ENCODE results near the gene STX3.
"Not testable (repeated sequence)": the region's sequence is repeated elsewhere in the genome, so short reads cannot be mapped to it uniquely, and the experiment has no call there.

STX3 gene

DNA sequence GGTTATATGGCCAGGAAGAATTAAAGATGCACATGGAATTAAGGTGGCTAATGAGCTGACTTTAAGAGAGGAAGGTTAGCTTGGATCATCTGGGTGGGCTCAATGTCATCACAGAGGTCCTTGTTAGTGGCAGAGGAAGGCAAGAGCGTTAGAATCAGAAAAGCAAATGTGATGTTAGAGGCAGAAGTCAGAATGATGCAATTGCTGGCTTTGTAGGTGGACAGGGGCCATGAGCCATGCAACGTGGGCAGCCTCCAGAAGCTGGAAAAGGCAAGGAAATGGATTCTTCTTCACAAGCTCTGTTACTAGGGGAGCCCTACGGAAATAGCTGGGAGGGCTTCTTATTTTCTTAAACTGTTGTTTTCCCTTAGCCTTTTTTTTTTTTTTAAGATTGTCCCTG lies 92.5 kb downstream of the STX3 start:
- no peak for DNase-seq

DNA sequence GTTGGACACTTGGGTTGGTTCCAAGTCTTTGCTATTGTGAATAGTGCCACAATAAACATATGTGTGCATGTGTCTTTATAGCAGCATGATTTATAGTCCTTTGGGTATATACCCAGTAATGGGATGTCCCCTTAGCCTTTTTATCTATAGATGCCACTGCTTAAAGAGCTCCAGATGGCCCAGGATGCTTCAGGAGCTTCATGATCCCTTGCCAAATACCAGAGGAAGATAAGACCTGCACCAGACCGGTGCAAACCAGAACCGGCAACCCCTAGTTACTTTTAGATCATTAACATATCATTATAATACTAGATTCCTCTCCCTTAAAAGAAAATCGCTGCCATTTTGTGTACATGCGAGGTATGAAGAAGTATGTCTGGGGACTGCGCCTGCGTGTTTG lies 93.3 kb downstream of the STX3 start:
- DNase-seq = not testable (repeated sequence)

DNA sequence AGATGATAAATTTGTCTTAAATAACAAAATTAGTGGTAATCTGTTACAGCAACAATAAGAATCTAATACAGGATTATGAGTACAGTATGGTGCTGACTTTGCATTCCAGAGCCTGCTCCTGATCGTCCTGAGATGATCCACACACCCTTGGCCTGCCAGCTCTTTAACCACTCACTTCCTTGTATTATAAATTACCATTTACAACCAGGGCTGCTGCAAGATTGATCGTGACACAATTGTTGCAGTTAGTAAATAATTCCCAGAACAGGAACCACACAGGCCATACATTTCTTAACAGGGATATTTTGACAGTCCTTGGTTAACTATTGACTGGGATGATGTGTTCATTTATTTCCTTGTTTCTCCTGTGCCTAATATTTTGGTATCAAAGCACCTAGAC lies 94.0 kb downstream of the STX3 start:
- no peak for DNase-seq

DNA sequence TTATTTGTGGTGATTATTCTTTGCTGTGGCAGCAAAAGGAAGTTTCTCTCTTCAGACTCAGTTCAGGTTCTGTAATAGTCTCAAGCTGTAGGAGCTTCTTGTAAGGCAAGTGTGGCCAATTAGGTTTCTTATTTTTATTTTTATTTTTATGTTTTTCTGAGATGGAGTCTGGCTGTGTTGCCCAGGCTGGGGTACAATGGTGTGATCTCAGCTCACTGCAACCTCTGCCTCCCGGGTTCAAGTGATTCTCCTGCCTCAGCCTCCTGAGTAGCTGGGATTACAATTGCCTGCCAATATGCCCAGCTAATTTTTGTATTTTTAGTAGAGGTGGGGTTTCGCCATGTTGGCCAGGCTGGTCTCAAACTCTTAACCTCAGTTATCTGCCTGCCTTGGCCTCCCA lies 94.4 kb downstream of the STX3 start:
- not testable (repeated sequence) for DNase-seq

DNA sequence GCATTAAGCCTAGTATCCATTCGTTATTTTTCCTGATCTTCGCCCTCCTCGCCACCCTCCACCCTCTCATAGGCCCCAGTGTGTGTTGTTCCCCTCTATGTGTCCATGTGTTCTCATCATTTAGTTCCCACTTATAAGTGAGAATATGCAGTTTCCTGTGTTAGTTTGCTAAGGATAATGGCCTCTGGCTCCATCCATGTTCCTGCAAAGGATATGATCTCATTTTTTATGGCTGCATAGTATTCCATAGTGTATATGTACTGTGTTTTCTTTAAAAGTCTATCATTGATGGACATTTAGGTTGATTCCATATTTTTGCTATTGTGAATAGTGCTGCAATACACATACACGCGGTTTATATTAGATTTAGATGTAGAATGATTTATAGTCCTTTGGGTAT lies 96.2 kb downstream of the STX3 start:
- not testable (repeated sequence) for DNase-seq

DNA sequence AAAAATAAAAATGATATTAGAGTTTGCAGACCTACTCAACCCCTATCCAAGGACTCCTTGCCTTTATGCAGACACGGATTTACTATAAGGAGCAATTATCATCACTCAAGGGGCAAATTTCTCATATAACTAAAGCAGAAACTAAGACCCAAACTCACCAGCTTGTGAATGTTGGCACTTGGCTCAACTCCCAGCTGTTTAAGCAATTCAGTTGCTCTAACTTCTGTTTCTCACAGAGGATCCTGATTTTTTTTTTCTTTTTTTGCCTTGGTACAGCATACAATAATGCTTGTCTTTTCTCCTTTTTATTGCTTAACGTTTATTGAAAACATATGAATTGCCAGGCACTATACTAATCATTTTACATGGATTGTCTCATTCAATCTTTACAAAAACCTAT lies 99.7 kb downstream of the STX3 start:
- no peak for DNase-seq

Data from activated CD4-positive, CD25-positive, alpha-beta regulatory T cell (primary cell).